HG03103 (cell line): ENCODE results near the gene AGXT2.

Source experiments
- ATAC-seq: cut with Tn5 transposase; IDR thresholded peaks from one replicate; pipeline ENCODE4 v1.9.1; 2021; ENCODE audit warnings: low read depth; ENCODE audit not compliant: unreplicated experiment

AGXT2 gene

DNA sequence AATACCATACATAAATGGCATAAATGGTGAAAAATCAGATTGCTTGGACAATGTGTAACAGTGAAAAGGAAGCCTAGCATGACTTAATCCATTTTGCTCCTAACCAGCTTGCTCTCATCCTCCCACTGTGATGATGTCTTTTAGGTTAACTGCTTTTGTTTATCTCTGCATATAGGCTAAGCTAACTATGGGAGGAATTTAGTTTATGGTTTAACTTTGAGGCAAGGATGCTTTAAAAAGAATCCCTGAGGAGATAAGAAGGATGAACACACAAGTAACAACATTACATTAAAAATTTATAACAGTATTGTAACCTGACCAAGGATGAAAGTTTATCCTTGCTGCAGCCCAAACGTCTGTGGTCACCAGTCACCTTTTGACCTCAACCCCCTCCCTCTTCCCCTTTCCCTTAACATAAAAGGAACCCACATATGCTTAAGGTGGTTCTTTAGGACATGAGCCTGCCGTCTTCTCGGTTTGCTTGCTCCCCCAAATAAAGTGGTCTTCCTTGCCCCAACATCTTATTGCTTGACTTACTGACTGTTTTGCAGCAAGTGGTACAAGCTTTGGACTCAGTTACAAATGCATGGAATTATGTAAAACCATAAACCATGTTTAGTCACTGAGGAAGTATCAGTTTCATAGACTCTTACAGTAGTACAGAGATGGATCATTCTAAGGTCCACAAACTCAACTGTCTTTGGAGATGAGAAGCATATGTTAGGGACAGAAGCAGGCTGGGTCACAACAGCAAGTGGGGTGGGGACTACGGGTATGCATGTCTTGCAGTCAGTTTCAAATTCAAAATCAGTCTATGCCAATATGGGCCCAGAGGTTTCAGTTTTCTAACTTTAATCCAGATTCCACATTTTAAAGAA lies 31.3 kb downstream of the AGXT2 start:
- peak; percentile 73 for ATAC-seq

- ATAC-seq = no peak
Measured at GRCh38 chr5:35015063-35015462, 32.7 kb downstream of the AGXT2 start.

GRCh38 chr5:35012796-35013195 lies 35.0 kb downstream of the AGXT2 start:
- ATAC-seq = no peak

- no peak for ATAC-seq
Measured at GRCh38 chr5:35012365-35012764, 35.4 kb downstream of the AGXT2 start.

DNA sequence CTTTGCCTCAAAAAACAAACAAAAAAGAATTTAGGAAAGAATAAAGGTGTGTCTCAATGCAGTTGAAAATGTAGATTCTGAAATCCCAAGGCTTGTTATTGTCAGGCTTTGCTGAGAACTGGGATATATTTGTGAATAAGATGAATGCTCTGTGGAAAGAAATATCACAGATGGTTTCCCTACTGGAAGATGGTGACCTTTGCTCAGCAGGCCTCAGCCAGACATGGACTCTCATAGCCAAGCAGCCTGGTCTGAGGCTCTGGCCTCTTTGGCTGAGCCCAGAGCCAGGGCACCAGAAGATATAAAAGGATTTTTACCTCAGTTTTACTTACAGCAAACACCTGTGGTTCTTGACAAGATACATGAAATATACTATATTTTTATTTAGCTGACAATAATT lies 37.1 kb downstream of the AGXT2 start:
- ATAC-seq = no peak

- ATAC-seq = no peak
Measured at GRCh38 chr5:35009657-35010056, 38.1 kb downstream of the AGXT2 start.

- no peak for ATAC-seq
Measured at GRCh38 chr5:35009019-35009418, 38.7 kb downstream of the AGXT2 start.

- no peak for ATAC-seq
Measured at GRCh38 chr5:35004771-35005170, 43.0 kb downstream of the AGXT2 start.

DNA sequence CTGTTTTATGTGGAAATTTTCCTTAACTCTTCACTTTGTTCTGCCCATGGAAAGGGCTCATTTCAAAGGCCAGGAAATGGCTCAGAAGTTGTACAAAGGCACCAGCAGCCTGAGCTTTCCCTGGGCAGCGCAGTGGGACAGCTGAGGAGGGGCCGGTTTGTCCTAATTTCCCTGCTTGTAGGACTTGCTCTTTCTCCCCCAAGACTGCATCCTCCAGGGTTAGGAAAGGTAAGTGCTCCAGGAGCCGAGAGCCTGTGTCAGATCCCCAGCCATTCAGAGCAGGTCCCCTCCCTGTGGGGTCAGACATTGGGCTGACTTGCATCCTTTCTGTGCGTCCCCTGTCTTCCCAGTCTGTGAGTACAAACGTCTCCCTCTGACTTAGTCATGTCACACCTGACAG lies 43.5 kb downstream of the AGXT2 start:
- no peak for ATAC-seq

- ATAC-seq = no peak
Measured at GRCh38 chr5:35003018-35003957, 44.5 kb downstream of the AGXT2 start.

GRCh38 chr5:35002459-35002858 lies 45.3 kb downstream of the AGXT2 start:
- ATAC-seq = no peak

DNA sequence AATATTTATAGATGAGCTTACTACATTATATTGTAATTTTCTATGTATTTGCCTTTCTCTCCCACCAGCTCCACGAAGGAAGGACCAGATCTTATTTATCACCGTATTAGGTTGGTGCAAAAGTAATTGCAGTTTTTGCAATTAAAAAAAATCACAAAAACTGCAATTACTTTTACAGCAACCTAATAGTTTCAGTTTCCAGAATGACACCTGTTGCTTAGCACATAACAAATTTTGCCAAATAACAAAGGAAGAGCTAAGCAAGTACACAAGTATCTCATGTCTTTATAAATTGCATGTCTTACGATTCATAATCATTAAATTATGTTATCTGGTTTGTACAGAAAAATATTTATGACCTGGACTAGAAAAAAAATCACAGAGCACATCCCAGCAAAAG lies 45.9 kb downstream of the AGXT2 start:
- no peak for ATAC-seq

DNA sequence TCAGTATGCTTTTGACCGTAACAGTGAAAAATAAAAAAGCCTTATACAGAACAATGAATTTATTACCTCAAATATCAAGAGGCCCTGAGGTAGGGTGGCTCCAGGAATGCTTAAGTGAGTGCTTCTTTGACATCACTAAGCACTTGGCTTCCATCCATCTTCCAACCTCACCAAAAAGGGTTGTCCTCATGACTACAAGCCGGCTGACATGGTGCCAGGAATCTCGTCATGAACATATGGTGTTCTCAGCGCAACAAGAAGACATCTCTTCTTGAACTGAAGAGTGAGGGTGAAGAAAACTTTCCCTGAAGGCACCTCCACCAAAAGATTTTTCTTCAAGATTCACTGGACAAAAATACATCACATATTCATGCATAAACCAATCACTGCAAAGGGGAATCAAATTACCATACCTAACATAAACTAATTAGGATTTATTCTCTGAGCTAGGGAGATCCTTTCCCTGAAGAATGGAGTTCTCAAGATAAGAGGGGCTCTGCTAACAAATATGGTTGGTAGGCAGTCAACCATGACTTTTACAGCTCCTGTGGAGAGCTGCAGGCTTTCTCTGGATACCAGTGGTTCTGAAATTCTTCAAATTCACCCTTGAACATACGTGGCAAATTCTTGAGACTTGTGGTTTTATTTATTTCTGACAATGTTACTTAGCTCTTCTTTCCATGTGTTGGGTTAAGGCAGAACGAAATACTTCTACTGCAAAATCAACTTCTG lies 49.5 kb downstream of the AGXT2 start:
- ATAC-seq = no peak

DNA sequence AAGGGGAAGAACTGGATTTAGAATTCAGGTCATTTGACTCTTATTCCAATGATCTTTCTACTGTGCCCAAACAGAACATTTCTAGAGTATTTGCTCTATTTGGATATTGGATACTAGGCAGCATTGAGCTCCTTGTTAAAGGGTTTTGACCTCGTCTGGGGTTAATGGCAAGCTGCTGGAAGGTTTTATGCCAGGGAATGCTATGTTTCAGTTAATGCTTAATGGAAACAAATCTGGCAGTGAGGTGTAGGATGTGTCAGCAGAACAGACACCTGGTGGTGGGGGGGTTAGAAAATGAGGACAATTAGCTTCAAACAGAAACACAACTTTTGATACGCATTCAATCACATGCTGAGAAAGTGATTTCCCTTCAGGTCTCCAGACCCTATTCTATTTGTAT lies 51.5 kb downstream of the AGXT2 start:
- ATAC-seq = no peak

DNA sequence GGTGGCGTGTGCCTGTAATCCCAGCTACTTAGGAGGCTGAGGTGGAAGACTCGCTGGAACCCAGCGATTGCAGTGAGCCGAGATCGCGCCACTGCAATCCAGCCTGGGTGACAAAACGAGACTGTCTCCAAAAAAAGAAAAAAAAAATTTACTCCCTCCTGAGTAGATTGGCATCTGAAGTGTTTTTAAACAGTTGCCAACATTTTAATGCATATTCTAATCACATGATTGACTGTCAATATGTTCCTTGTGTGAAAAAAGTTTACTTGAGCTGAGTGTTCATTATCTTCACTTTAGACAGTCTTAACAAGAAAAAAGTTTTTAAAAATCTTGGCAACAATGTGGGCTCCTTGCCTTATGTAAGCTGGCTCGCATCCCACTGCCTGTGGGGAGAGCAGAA lies 53.8 kb downstream of the AGXT2 start:
- no peak for ATAC-seq

- no peak for ATAC-seq
Measured at GRCh38 chr5:34991486-34992238, 56.1 kb downstream of the AGXT2 start.

DNA sequence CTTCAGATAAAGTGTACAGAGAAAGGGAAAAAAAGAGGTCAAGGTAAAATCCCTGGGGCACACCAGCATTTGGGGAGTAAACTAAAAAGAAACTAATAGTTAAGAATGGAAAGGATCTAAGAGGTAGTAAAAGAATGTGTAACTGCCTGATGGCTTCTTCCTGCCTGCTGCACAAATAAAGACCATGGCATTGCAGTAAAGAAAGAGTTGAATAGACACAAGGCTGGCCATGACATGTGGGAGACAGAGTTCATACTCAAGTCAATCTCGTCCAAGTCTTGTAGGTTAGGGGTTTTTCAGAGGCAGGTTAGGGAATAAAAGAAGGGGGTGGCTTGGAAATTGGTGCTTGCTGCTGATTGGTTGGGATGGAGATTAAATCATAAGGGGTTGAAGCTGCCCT lies 60.8 kb downstream of the AGXT2 start:
- ATAC-seq = no peak

- ATAC-seq = no peak
Measured at GRCh38 chr5:34982823-34983222, 64.9 kb downstream of the AGXT2 start.

DNA sequence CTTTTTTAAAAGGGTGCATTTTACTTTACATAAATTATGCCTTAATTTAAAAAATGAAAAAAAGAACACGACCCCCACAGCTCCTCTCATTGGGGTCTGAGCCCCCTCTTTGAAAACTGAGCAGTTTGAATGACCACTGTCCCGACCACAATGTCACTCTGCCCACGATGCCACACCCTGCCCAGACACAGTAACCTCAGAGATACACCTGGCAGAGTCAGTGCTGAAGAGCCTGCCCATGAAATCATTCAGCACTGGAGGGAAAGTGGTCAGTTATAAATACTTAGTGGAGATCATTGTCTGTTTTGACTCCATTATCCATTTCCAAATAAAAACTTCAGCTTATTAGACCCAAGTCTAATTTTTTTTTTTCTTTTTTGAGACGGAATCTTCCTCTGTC lies 69.1 kb downstream of the AGXT2 start:
- no peak for ATAC-seq

GRCh38 chr5:34977934-34978613 lies 69.7 kb downstream of the AGXT2 start:
- peak; percentile 57 for ATAC-seq
